Measurements from ENCODE around the gene C22orf23.
A peak's percentile ranks its signal among the peaks of the same experiment; 100 is the strongest.
"Not testable (repeated sequence)": the region's sequence is repeated elsewhere in the genome, so short reads cannot be mapped to it uniquely, and the experiment has no call there.

The C22orf23 gene

GRCh38 chr22:37967147-37967546 lies 13.7 kb upstream of the C22orf23 start:
- H3K27ac ChIP-seq (ENCODE audit: low read length): no peak overlapping the region
- peaks cover 0 to 11% of the 10 kb centered on the region in 2 donors for H3K4me1 ChIP-seq (ENCODE audit: control insufficient read depth in 1 of 2, insufficient read depth in 2 of 2, low read length in 2 of 2)
- H3K27me3 ChIP-seq (ENCODE audit: low read depth, low read length): no peaks in the 10 kb centered on the region
- H3K36me3 ChIP-seq (ENCODE audit: control insufficient read depth in 1 of 2, insufficient read depth in 2 of 2, low read length in 2 of 2): peaks cover 23 to 38% of the 10 kb centered on the region in 2 donors
- no peaks in the 10 kb centered on the region for H3K9me3 ChIP-seq (ENCODE audit: control insufficient read depth in 1 of 2, low read length in 2 of 2)
- H3K4me3 ChIP-seq (ENCODE audit: low read depth in 1 of 2, low read length in 2 of 2): no peak overlapping the region

- Histone ChIP-seq H3K4me1 (ENCODE audit: control insufficient read depth in 1 of 2, insufficient read depth in 2 of 2, low read length in 2 of 2) (peaks cover 0 to 11% of the 10 kb centered on the region in 2 donors), H3K4me3 (ENCODE audit: low read depth in 1 of 2, low read length in 2 of 2) (no peak overlapping the region), H3K9me3 (ENCODE audit: control insufficient read depth in 1 of 2, low read length in 2 of 2) (no peaks in the 10 kb centered on the region), H3K27me3 (ENCODE audit: low read depth, low read length) (no peaks in the 10 kb centered on the region), H3K36me3 (ENCODE audit: control insufficient read depth in 1 of 2, insufficient read depth in 2 of 2, low read length in 2 of 2) (peaks cover 30 to 48% of the 10 kb centered on the region in 2 donors), H3K27ac (ENCODE audit: low read length) (no peak overlapping the region)
Observed at GRCh38 chr22:37965940-37966664, 12.7 kb upstream of the C22orf23 start.

- H3K27ac ChIP-seq (ENCODE audit: low read length): no peak overlapping the region
- H3K36me3 ChIP-seq (ENCODE audit: control insufficient read depth in 1 of 2, insufficient read depth in 2 of 2, low read length in 2 of 2): peaks cover 39 to 69% of the 10 kb centered on the region in 2 donors
- peaks cover 0 to 6% of the 10 kb centered on the region in 2 donors for H3K4me1 ChIP-seq (ENCODE audit: control insufficient read depth in 1 of 2, insufficient read depth in 2 of 2, low read length in 2 of 2)
Observed at GRCh38 chr22:37961062-37961461, 7.7 kb upstream of the C22orf23 start.

GRCh38 chr22:37959231-37959825 lies 5.9 kb upstream of the C22orf23 start:
- Histone ChIP-seq H3K27ac (ENCODE audit: low read length) (no peak overlapping the region), H3K9me3 (ENCODE audit: control insufficient read depth in 1 of 2, low read length in 2 of 2) (no peaks in the 10 kb centered on the region), H3K36me3 (ENCODE audit: control insufficient read depth in 1 of 2, insufficient read depth in 2 of 2, low read length in 2 of 2) (peaks cover 39 to 69% of the 10 kb centered on the region in 2 donors), H3K4me3 (ENCODE audit: low read depth in 1 of 2, low read length in 2 of 2) (no peak overlapping the region), H3K27me3 (ENCODE audit: low read depth, low read length) (no peaks in the 10 kb centered on the region), H3K4me1 (ENCODE audit: control insufficient read depth in 1 of 2, insufficient read depth in 2 of 2, low read length in 2 of 2) (peaks cover 5 to 8% of the 10 kb centered on the region in 2 donors)

More at GRCh38 chr22:37961062-37961461, 7.7 kb upstream of the C22orf23 start:
- Histone ChIP-seq H3K27me3 (ENCODE audit: low read depth, low read length) (no peaks in the 10 kb centered on the region), H3K4me3 (ENCODE audit: low read depth in 1 of 2, low read length in 2 of 2) (no peak overlapping the region), H3K9me3 (ENCODE audit: control insufficient read depth in 1 of 2, low read length in 2 of 2) (no peaks in the 10 kb centered on the region)

GRCh38 chr22:37957232-37957631 lies 3.8 kb upstream of the C22orf23 start:
- Histone ChIP-seq H3K36me3 (ENCODE audit: control insufficient read depth in 1 of 2, insufficient read depth in 2 of 2, low read length in 2 of 2) (peaks cover 36 to 55% of the 10 kb centered on the region in 2 donors), H3K4me1 (ENCODE audit: control insufficient read depth in 1 of 2, insufficient read depth in 2 of 2, low read length in 2 of 2) (peaks cover 5 to 18% of the 10 kb centered on the region in 2 donors), H3K9me3 (ENCODE audit: control insufficient read depth in 1 of 2, low read length in 2 of 2) (no peaks in the 10 kb centered on the region), H3K4me3 (ENCODE audit: low read depth in 1 of 2, low read length in 2 of 2) (no peak overlapping the region), H3K27ac (ENCODE audit: low read length) (no peak overlapping the region), H3K27me3 (ENCODE audit: low read depth, low read length) (no peaks in the 10 kb centered on the region)

DNA sequence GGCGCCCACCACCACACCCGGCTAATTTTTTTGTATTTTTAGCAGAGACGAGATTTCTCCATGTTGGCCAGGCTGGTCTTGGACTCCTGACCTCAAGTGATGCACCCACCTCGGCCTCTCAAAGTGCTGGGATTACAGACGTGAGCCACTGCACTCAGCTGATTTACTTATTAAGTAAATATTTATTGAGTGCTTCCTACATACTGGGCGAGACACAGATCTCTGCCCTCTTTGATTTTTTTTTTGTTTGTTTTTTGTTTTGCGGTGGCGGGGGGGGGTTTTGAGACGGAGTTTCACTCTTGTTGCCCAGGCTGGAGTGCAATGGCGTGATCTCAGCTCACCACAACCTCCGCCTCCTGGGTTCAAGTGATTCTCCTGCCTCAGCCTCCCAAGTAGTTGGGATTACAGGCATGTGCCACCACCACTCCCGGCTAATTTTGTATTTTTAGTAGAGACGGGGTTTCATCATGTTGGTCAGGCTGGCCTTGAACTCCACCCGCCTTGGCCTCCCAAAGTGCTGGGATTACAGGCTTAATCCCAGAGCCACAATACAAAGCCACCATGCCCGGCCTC lies 2.5 kb upstream of the C22orf23 start:
- not testable (repeated sequence) for H3K27me3 ChIP-seq (ENCODE audit: low read depth, low read length); H3K4me3 ChIP-seq (ENCODE audit: low read depth in 1 of 2, low read length in 2 of 2); H3K9me3 ChIP-seq (ENCODE audit: control insufficient read depth in 1 of 2, low read length in 2 of 2); H3K27ac ChIP-seq (ENCODE audit: low read length)
- Histone ChIP-seq H3K36me3 (ENCODE audit: control insufficient read depth in 1 of 2, insufficient read depth in 2 of 2, low read length in 2 of 2) (peaks cover 28 to 42% of the 10 kb centered on the region in 2 donors), H3K4me1 (ENCODE audit: control insufficient read depth in 1 of 2, insufficient read depth in 2 of 2, low read length in 2 of 2) (peaks cover 5 to 18% of the 10 kb centered on the region in 2 donors)

DNA sequence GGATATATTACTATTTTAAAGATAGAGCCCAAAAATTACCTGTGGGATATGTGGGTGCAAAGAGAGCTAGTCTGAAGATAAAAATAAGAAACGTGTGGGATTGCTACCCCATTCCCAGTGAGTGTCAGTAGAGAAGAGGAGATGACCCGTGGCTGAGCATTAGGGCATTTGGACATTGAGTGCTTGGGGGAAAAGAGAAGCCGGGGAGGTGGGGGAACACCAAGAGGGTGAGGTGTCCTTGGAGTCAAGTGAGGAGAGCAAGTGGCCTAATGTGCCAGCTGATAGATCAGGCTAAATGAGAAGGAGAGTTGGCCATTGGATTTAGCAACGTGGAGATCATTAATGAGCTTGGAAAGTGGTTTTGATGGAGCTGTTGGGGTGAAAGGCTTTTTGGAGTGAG lies 1.3 kb upstream of the C22orf23 start:
- H3K4me1 ChIP-seq (ENCODE audit: control insufficient read depth in 1 of 2, insufficient read depth in 2 of 2, low read length in 2 of 2): peaks cover 5 to 18% of the 10 kb centered on the region in 2 donors
- H3K9me3 ChIP-seq (ENCODE audit: control insufficient read depth in 1 of 2, low read length in 2 of 2): no peaks in the 10 kb centered on the region
- H3K27me3 ChIP-seq (ENCODE audit: low read depth, low read length): no peaks in the 10 kb centered on the region
- peak overlapping the region; percentile 95 to 100 for H3K4me3 ChIP-seq (ENCODE audit: low read depth in 1 of 2, low read length in 2 of 2)
- peaks cover 27 to 30% of the 10 kb centered on the region in 2 donors for H3K36me3 ChIP-seq (ENCODE audit: control insufficient read depth in 1 of 2, insufficient read depth in 2 of 2, low read length in 2 of 2)
- no peak overlapping the region for H3K27ac ChIP-seq (ENCODE audit: low read length)

DNA sequence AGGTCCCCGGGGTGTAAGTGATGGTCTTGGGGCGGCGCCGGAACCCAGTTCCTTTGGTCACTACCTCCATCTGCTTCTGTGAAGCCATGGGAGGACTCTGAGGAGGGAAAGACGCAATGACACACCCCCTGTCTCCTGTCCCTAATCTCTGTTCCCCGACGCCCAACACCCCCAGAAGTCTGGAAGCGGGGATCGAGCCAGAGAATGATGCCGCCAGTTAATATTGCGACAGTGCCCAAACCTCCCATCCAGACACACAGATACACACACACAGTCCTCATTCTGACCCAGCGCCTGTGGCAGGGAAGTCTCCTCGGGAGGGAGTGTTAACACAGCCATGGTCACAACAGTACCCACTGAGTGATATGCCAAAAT lies 352 bp downstream of the C22orf23 start:
- H3K4me1 ChIP-seq (ENCODE audit: control insufficient read depth in 1 of 2, insufficient read depth in 2 of 2, low read length in 2 of 2): peaks cover 5 to 18% of the 10 kb centered on the region in 2 donors
- H3K4me3 ChIP-seq (ENCODE audit: low read depth in 1 of 2, low read length in 2 of 2): peak overlapping the region; percentile 95 to 100
- no peaks in the 10 kb centered on the region for H3K27me3 ChIP-seq (ENCODE audit: low read depth, low read length)
- peaks cover 13 to 17% of the 10 kb centered on the region in 2 donors for H3K36me3 ChIP-seq (ENCODE audit: control insufficient read depth in 1 of 2, insufficient read depth in 2 of 2, low read length in 2 of 2)
- H3K9me3 ChIP-seq (ENCODE audit: control insufficient read depth in 1 of 2, low read length in 2 of 2): no peaks in the 10 kb centered on the region
- H3K27ac ChIP-seq (ENCODE audit: low read length): peak overlapping the region; percentile 61

DNA sequence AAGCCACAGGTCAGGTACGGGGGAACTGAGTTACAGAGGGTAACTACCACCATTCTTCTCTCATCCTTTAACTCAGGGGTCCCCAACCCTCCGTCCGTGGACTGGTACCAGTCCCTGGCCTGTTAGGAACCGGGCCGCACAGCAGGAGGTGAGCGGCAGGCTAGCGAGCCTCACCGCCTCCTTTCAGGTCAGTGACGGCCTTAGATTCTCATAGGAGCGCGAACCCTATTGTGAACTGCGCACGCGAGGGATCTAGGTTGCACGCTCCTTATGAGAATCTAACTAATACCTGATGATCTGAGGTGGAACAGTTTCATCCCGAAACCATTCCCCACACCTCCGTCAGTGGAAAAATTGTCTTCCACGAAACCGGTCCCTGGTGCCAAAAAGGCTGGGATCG lies 772 bp downstream of the C22orf23 start:
- peak overlapping the region; percentile 95 to 100 for H3K4me3 ChIP-seq (ENCODE audit: low read depth in 1 of 2, low read length in 2 of 2)
- not testable (repeated sequence) for H3K27me3 ChIP-seq (ENCODE audit: low read depth, low read length); H3K27ac ChIP-seq (ENCODE audit: low read length); H3K9me3 ChIP-seq (ENCODE audit: control insufficient read depth in 1 of 2, low read length in 2 of 2)
- peaks cover 11 to 13% of the 10 kb centered on the region in 2 donors for H3K36me3 ChIP-seq (ENCODE audit: control insufficient read depth in 1 of 2, insufficient read depth in 2 of 2, low read length in 2 of 2)
- peaks cover 5 to 18% of the 10 kb centered on the region in 2 donors for H3K4me1 ChIP-seq (ENCODE audit: control insufficient read depth in 1 of 2, insufficient read depth in 2 of 2, low read length in 2 of 2)

DNA sequence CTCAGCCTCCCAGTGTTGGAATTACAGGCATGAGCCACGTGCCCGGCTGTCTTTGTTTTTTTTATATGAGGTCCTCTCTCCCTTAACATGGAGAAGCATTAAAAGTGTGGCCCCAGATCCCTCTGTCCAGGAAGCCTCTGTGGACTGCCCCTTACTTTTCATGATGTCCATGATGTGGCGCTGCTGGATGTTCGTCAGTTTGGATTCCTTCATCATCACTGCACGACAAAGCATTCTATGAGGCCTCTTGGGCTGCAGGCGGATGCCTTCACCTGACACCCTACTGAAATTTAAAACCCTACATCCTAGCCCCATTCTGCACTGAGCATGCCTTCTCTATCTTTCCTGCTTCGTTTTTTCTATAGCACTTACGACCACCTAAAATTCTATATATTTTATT lies 2.1 kb downstream of the C22orf23 start:
- Histone ChIP-seq H3K4me1 (ENCODE audit: control insufficient read depth in 1 of 2, insufficient read depth in 2 of 2, low read length in 2 of 2) (peaks cover 5 to 18% of the 10 kb centered on the region in 2 donors), H3K9me3 (ENCODE audit: control insufficient read depth in 1 of 2, low read length in 2 of 2) (no peaks in the 10 kb centered on the region), H3K4me3 (ENCODE audit: low read depth in 1 of 2, low read length in 2 of 2) (no peak overlapping the region), H3K36me3 (ENCODE audit: control insufficient read depth in 1 of 2, insufficient read depth in 2 of 2, low read length in 2 of 2) (no peaks in the 10 kb centered on the region), H3K27me3 (ENCODE audit: low read depth, low read length) (no peaks in the 10 kb centered on the region), H3K27ac (ENCODE audit: low read length) (no peak overlapping the region)

GRCh38 chr22:37947142-37947795 lies 6.1 kb downstream of the C22orf23 start:
- not testable (repeated sequence) for H3K27ac ChIP-seq (ENCODE audit: low read length); H3K9me3 ChIP-seq (ENCODE audit: control insufficient read depth in 1 of 2, low read length in 2 of 2); H3K4me1 ChIP-seq (ENCODE audit: control insufficient read depth in 1 of 2, insufficient read depth in 2 of 2, low read length in 2 of 2); H3K27me3 ChIP-seq (ENCODE audit: low read depth, low read length); H3K4me3 ChIP-seq (ENCODE audit: low read depth in 1 of 2, low read length in 2 of 2)
- peaks cover 0 to 19% of the 10 kb centered on the region in 2 donors for H3K36me3 ChIP-seq (ENCODE audit: control insufficient read depth in 1 of 2, insufficient read depth in 2 of 2, low read length in 2 of 2)
